HEK293 (cell line): ENCODE data around the gene AR.

Experiments
- SCRT2 ChIP-seq: fragments of 450-650 bp; formaldehyde crosslinking; IDR thresholded peaks from 2 replicates; pipeline ENCODE4 v1.5.1; 2016; ENCODE audit warnings: missing biosample characterization, missing genetic modification characterization
- ZNF214 ChIP-seq: fragments of 450-650 bp; formaldehyde crosslinking; IDR thresholded peaks from 2 replicates; pipeline ENCODE4 v1.5.1; 2017; ENCODE audit warnings: missing biosample characterization, mild to moderate bottlenecking, missing genetic modification characterization, borderline replicate concordance
- ZNF274 ChIP-seq, 2 experiments: fragments of 200-500 bp in 1 of 2; fragments of 450-650 bp in 1 of 2; sonication (Bioruptor generic) in 1 of 2; formaldehyde crosslinking in 1 of 2; IDR thresholded peaks; 2 replicates each; pipeline versions ENCODE4 v1.5.1 to v1.6.1; 2014 to 2016; ENCODE audit warnings: borderline replicate concordance in 1 of 2, inconsistent platforms in 1 of 2, low read length in 1 of 2, missing biosample characterization in 1 of 2, missing genetic modification characterization in 1 of 2
- ZNF544 ChIP-seq: fragments of 450-650 bp; formaldehyde crosslinking; IDR thresholded peaks from 2 replicates; pipeline ENCODE4 v1.5.0; 2017; ENCODE audit warnings: missing biosample characterization, missing genetic modification characterization
- ZNF664 ChIP-seq: fragments of 450-650 bp; formaldehyde crosslinking; IDR thresholded peaks from 2 replicates; pipeline ENCODE4 v1.5.1; 2016; ENCODE audit warnings: missing biosample characterization, missing genetic modification characterization
- ZNF792 ChIP-seq: fragments of 450-650 bp; formaldehyde crosslinking; IDR thresholded peaks from 2 replicates; pipeline ENCODE4 v1.5.1; 2016; ENCODE audit warnings: missing biosample characterization, missing genetic modification characterization
- TF ChIP-seq, protein P1 (sequence below): fragments of 450-650 bp; formaldehyde crosslinking; IDR thresholded peaks from 2 replicates; pipeline ENCODE4 v1.5.1; 2016; ENCODE audit warnings: missing biosample characterization, missing genetic modification characterization
- TF ChIP-seq, protein P2 (sequence below): fragments of 450-650 bp; formaldehyde crosslinking; IDR thresholded peaks from 2 replicates; pipeline ENCODE4 v1.5.1; 2016; ENCODE audit warnings: missing biosample characterization, missing genetic modification characterization
- TF ChIP-seq, protein P3 (sequence below): fragments of 450-650 bp; formaldehyde crosslinking; IDR thresholded peaks from 2 replicates; pipeline ENCODE4 v1.5.1; 2016; ENCODE audit warnings: missing biosample characterization, missing genetic modification characterization
- TF ChIP-seq, protein P4 (sequence below): fragments of 450-650 bp; formaldehyde crosslinking; IDR thresholded peaks from 2 replicates; pipeline ENCODE4 v1.5.1; 2017; ENCODE audit warnings: missing biosample characterization, missing genetic modification characterization
- TF ChIP-seq, protein P5 (sequence below): fragments of 450-650 bp; formaldehyde crosslinking; IDR thresholded peaks from 2 replicates; pipeline ENCODE4 v1.5.1; 2016; ENCODE audit warnings: missing biosample characterization, missing genetic modification characterization

DNA sequence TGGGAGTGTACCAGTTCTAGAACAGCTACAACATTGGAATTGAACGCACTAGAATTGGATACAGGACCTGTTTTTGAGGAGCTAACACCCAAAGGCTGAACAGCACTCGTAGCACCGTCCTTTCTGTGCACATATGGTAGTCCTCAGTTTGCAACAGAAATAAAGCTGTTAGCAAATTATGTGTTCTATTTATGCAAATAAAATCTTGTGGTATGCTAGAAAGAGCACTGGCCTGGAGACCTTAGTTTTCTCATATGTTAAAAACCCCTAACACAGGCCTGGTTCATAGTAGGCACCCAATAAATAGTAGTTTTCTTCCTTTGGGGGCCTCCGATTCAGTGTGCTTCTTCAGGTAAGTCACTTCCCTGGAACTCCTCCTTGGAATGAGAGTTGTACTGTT, 140.3 kb downstream of the AR start:
- TF ChIP-seq, protein P1, sequence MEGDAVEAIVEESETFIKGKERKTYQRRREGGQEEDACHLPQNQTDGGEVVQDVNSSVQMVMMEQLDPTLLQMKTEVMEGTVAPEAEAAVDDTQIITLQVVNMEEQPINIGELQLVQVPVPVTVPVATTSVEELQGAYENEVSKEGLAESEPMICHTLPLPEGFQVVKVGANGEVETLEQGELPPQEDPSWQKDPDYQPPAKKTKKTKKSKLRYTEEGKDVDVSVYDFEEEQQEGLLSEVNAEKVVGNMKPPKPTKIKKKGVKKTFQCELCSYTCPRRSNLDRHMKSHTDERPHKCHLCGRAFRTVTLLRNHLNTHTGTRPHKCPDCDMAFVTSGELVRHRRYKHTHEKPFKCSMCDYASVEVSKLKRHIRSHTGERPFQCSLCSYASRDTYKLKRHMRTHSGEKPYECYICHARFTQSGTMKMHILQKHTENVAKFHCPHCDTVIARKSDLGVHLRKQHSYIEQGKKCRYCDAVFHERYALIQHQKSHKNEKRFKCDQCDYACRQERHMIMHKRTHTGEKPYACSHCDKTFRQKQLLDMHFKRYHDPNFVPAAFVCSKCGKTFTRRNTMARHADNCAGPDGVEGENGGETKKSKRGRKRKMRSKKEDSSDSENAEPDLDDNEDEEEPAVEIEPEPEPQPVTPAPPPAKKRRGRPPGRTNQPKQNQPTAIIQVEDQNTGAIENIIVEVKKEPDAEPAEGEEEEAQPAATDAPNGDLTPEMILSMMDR (tag by site-specific recombination) = no peak
- TF ChIP-seq ZNF214 (tag by site-specific recombination) (no peak), ZNF274 (IDR thresholded peaks at IDR 0.05; ENCODE audit: low read length) (no peak), ZNF274 (tag by site-specific recombination; IDR thresholded peaks at IDR 0.05; ENCODE audit: borderline replicate concordance) (no peak), ZNF664 (tag by site-specific recombination) (no peak), ZNF544 (tag by site-specific recombination) (no peak), ZNF792 (tag by site-specific recombination) (no peak), SCRT2 (tag by site-specific recombination) (no peak)
- TF ChIP-seq, protein P2, sequence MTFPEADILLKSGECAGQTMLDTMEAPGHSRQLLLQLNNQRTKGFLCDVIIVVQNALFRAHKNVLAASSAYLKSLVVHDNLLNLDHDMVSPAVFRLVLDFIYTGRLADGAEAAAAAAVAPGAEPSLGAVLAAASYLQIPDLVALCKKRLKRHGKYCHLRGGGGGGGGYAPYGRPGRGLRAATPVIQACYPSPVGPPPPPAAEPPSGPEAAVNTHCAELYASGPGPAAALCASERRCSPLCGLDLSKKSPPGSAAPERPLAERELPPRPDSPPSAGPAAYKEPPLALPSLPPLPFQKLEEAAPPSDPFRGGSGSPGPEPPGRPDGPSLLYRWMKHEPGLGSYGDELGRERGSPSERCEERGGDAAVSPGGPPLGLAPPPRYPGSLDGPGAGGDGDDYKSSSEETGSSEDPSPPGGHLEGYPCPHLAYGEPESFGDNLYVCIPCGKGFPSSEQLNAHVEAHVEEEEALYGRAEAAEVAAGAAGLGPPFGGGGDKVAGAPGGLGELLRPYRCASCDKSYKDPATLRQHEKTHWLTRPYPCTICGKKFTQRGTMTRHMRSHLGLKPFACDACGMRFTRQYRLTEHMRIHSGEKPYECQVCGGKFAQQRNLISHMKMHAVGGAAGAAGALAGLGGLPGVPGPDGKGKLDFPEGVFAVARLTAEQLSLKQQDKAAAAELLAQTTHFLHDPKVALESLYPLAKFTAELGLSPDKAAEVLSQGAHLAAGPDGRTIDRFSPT (tag by site-specific recombination) = no peak
- TF ChIP-seq, protein P3, sequence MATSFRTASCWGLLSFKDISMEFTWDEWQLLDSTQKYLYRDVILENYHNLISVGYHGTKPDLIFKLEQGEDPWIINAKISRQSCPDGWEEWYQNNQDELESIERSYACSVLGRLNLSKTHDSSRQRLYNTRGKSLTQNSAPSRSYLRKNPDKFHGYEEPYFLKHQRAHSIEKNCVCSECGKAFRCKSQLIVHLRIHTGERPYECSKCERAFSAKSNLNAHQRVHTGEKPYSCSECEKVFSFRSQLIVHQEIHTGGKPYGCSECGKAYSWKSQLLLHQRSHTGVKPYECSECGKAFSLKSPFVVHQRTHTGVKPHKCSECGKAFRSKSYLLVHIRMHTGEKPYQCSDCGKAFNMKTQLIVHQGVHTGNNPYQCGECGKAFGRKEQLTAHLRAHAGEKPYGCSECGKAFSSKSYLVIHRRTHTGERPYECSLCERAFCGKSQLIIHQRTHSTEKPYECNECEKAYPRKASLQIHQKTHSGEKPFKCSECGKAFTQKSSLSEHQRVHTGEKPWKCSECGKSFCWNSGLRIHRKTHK (tag by site-specific recombination) = no peak
- TF ChIP-seq, protein P4, sequence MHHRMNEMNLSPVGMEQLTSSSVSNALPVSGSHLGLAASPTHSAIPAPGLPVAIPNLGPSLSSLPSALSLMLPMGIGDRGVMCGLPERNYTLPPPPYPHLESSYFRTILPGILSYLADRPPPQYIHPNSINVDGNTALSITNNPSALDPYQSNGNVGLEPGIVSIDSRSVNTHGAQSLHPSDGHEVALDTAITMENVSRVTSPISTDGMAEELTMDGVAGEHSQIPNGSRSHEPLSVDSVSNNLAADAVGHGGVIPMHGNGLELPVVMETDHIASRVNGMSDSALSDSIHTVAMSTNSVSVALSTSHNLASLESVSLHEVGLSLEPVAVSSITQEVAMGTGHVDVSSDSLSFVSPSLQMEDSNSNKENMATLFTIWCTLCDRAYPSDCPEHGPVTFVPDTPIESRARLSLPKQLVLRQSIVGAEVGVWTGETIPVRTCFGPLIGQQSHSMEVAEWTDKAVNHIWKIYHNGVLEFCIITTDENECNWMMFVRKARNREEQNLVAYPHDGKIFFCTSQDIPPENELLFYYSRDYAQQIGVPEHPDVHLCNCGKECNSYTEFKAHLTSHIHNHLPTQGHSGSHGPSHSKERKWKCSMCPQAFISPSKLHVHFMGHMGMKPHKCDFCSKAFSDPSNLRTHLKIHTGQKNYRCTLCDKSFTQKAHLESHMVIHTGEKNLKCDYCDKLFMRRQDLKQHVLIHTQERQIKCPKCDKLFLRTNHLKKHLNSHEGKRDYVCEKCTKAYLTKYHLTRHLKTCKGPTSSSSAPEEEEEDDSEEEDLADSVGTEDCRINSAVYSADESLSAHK (tag by site-specific recombination) = no peak
- TF ChIP-seq, protein P5, sequence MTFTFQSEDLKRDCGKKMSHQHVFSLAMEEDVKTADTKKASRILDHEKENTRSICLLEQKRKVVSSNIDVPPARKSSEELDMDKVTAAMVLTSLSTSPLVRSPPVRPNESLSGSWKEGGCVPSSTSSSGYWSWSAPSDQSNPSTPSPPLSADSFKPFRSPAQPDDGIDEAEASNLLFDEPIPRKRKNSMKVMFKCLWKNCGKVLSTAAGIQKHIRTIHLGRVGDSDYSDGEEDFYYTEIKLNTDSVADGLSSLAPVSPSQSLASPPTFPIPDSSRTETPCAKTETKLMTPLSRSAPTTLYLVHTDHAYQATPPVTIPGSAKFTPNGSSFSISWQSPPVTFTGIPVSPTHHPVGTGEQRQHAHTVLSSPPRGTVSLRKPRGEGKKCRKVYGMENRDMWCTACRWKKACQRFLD = no peak
